GM10266 (cell line): ENCODE measurements around the gene F9.

Experiments used
- DNase-seq: peaks from one replicate; pipeline ENCODE4 v3.0.0; 2012; ENCODE audit errors: extremely low spot score
- TF ChIP-seq, protein P1 (sequence below): IDR thresholded peaks from 2 replicates; pipeline ENCODE4 v1.5.1; 2012; ENCODE audit warnings: mild to moderate bottlenecking, low read depth; ENCODE audit not compliant: control insufficient read depth, insufficient read depth; ENCODE audit errors: missing control alignments

The F9 gene

DNA sequence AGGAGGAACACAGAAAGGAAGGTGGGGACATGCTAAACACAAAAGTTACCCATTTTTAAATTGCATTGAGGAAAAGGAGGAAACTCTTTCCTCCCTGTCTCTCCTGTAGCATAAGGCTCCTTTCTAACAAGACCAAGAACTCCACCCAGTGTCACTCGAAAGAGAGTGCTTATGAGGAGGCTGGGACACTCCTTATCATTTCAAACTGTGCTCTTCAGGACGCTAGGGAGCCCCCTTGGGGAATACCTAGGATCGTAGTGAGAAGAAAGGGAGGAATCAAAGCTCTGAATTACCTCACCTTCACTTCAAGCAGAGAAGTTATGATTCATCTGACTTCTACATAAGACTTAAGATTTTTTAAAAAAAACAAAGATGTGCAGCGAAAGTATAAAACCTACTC lies 65.5 kb downstream of the F9 start:
- DNase-seq, result no peak
- TF ChIP-seq, protein P1, sequence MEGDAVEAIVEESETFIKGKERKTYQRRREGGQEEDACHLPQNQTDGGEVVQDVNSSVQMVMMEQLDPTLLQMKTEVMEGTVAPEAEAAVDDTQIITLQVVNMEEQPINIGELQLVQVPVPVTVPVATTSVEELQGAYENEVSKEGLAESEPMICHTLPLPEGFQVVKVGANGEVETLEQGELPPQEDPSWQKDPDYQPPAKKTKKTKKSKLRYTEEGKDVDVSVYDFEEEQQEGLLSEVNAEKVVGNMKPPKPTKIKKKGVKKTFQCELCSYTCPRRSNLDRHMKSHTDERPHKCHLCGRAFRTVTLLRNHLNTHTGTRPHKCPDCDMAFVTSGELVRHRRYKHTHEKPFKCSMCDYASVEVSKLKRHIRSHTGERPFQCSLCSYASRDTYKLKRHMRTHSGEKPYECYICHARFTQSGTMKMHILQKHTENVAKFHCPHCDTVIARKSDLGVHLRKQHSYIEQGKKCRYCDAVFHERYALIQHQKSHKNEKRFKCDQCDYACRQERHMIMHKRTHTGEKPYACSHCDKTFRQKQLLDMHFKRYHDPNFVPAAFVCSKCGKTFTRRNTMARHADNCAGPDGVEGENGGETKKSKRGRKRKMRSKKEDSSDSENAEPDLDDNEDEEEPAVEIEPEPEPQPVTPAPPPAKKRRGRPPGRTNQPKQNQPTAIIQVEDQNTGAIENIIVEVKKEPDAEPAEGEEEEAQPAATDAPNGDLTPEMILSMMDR, result no peak

DNA sequence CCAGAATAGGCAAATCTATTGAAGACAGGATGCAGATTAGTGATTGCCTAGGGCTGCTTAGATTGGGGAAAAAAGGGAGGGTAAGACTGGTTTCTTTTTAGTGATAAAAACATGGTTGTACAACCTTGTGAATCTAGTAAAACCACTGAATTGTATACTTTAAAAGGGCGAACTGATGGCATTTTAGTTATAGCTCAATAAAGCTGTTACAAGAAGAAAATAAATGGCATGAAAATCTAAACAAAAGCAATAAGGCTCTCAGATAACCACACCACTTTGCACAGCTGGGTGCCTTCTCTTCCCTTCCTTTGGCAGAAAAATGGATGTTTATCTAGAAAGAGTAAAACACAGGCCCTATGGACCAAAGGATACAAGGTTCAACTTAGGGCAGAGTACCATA lies 69.6 kb downstream of the F9 start:
- TF ChIP-seq, protein P1, result no peak
- no peak for DNase-seq
